Prostate gland (tissue), 1 donor: ENCODE results near the gene DKC1.

ENCODE experiments used
- POLR2A ChIP-seq: fragments of 450-650 bp; IDR thresholded peaks from one replicate; pipeline ENCODE4 v1.6.1; 2016; ENCODE audit warnings: antibody characterized with exemption, mild to moderate bottlenecking
- POLR2AphosphoS5 ChIP-seq: sonication (generic); formaldehyde crosslinking; IDR thresholded peaks from one replicate; pipeline ENCODE4 v1.6.1; 2017; ENCODE audit warnings: antibody characterized with exemption

DNA sequence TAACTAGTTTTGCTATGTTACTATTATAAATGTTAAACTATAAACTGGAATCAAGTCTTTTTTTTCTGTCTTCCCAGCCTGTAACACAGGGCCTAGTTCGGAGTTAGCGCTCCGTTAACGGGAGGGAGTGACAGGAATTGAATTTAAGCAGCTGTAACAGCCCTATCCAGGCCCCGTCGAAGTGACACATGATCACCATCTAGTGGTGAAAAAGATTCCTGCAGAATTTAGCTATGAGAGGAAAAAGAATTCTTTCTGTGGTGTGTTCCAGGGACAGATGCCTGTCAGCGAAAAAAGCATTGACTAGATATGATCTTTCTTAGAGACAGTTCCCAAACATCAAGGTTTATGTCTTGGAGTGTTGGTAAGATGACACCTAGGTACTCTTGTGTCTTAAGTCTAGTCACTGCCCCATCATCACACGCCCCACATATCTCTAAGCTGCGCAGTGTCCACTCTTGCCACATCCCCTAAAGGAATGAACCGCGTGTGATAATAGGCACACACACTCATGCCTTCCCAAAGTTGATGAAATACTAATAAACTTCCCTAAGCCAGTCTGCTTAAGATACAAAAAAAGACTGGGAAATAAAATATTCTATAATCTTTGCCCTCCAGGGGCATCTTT lies 13.8 kb upstream of the DKC1 start:
- TF ChIP-seq POLR2AphosphoS5 = no peak
- no peak for TF ChIP-seq POLR2A
